GM21576 (cell line): ENCODE measurements around the gene ZNF407.

Experiments
- ATAC-seq: cut with Tn5 transposase; IDR thresholded peaks from one replicate; pipeline ENCODE4 v1.9.1; 2021; ENCODE audit warnings: mild to moderate bottlenecking, moderate library complexity; ENCODE audit not compliant: unreplicated experiment

ZNF407 gene

GRCh38 chr18:74625157-74625556 is 27.5 kb downstream of the ZNF407 start:
- no peak for ATAC-seq

- ATAC-seq = no peak
These were observed 28.6 kb downstream of the ZNF407 start for GRCh38 chr18:74626049-74626874.

- no peak for ATAC-seq
These were observed 33.1 kb downstream of the ZNF407 start for GRCh38 chr18:74630804-74631203.

- ATAC-seq = no peak
These were observed 33.5 kb downstream of the ZNF407 start for GRCh38 chr18:74631212-74631611.

- no peak for ATAC-seq
These were observed 34.1 kb downstream of the ZNF407 start for GRCh38 chr18:74631623-74632350.

- ATAC-seq = no peak
These were observed 34.6 kb downstream of the ZNF407 start for GRCh38 chr18:74632351-74632679.

- no peak for ATAC-seq
These were observed 35.2 kb downstream of the ZNF407 start for GRCh38 chr18:74632856-74633255.

GRCh38 chr18:74633652-74634352 is 36.1 kb downstream of the ZNF407 start:
- ATAC-seq = no peak

GRCh38 chr18:74635224-74635975 is 37.7 kb downstream of the ZNF407 start:
- ATAC-seq = no peak

- ATAC-seq = no peak
These were observed 39.4 kb downstream of the ZNF407 start for GRCh38 chr18:74637070-74637469.

GRCh38 chr18:74638210-74638609 is 40.5 kb downstream of the ZNF407 start:
- ATAC-seq = no peak

- no peak for ATAC-seq
These were observed 47.0 kb downstream of the ZNF407 start for GRCh38 chr18:74644713-74645112.

GRCh38 chr18:74645679-74646078 is 48.0 kb downstream of the ZNF407 start:
- no peak for ATAC-seq

GRCh38 chr18:74651327-74652128 is 53.9 kb downstream of the ZNF407 start:
- no peak for ATAC-seq

GRCh38 chr18:74652392-74652988 is 54.8 kb downstream of the ZNF407 start:
- ATAC-seq = no peak

GRCh38 chr18:74654638-74655037 is 57.0 kb downstream of the ZNF407 start:
- ATAC-seq = no peak

GRCh38 chr18:74661008-74661407 is 63.3 kb downstream of the ZNF407 start:
- ATAC-seq = no peak

- ATAC-seq = no peak
These were observed 64.0 kb downstream of the ZNF407 start for GRCh38 chr18:74661691-74662090.

- ATAC-seq = no peak
These were observed 65.0 kb downstream of the ZNF407 start for GRCh38 chr18:74662622-74663021.

GRCh38 chr18:74665346-74665745 is 67.7 kb downstream of the ZNF407 start:
- ATAC-seq = no peak
